OCI-LY1 (cell line): ENCODE data around the gene ERCC1.

Source experiments
- H2AFZ ChIP-seq: fragments of 200-600 bp; sonication (generic), shearing (Covaris generic); 2 replicates; pipeline ENCODE4 v1.6.0; 2014; ENCODE audit warnings: antibody characterized with exemption, mild to moderate bottlenecking, low read length
- H3F3A ChIP-seq: fragments of 200-600 bp; sonication (generic), shearing (Covaris generic); 2 replicates; pipeline ENCODE4 v1.6.0; 2014; ENCODE audit warnings: mild to moderate bottlenecking, antibody characterized with exemption, low read length, moderate library complexity; ENCODE audit not compliant: insufficient read depth
- H3K27ac ChIP-seq: fragments of 200-600 bp; sonication (generic); 2 replicates; pipeline ENCODE4 v1.5.1; 2014; ENCODE audit warnings: low read length, mixed run types, mild to moderate bottlenecking, low read depth; ENCODE audit not compliant: poor library complexity, severe bottlenecking
- H3K27me3 ChIP-seq: fragments of 200-600 bp; sonication (generic); 2 replicates; pipeline ENCODE4 v1.6.0; 2014; ENCODE audit warnings: antibody characterized with exemption, mild to moderate bottlenecking, low read length, moderate library complexity; ENCODE audit not compliant: insufficient read depth
- H3K36me3 ChIP-seq: fragments of 200-600 bp; sonication (generic); 2 replicates; pipeline ENCODE4 v1.6.1; 2014; ENCODE audit warnings: mild to moderate bottlenecking, antibody characterized with exemption, low read length, moderate library complexity, mixed read lengths; ENCODE audit not compliant: insufficient read depth
- H3K4me1 ChIP-seq: fragments of 200-600 bp; sonication (generic); 2 replicates; pipeline ENCODE4 v1.5.1; 2014; ENCODE audit warnings: mild to moderate bottlenecking, low read length, moderate library complexity; ENCODE audit not compliant: insufficient read depth, severe bottlenecking
- H3K4me2 ChIP-seq: fragments of 200-600 bp; sonication (generic), shearing (Covaris generic); 2 replicates; pipeline ENCODE4 v1.6.1; 2014; ENCODE audit warnings: low read length
- H3K4me3 ChIP-seq: fragments of 200-600 bp; sonication (generic); 2 replicates; pipeline ENCODE4 v1.5.1; 2014; ENCODE audit warnings: low read length, low read depth, mild to moderate bottlenecking, mixed read lengths; ENCODE audit not compliant: poor library complexity, severe bottlenecking
- H3K79me2 ChIP-seq: fragments of 200-600 bp; shearing (Covaris generic); 2 replicates; pipeline ENCODE4 v1.6.1; 2016; ENCODE audit warnings: mixed run types, low read length, mixed read lengths; ENCODE audit not compliant: insufficient read depth
- H3K9ac ChIP-seq: fragments of 200-600 bp; sonication (generic), shearing (Covaris generic); 2 replicates; pipeline ENCODE4 v1.6.1; 2014; ENCODE audit warnings: mild to moderate bottlenecking, low read length, mixed read lengths
- H3K9me2 ChIP-seq: fragments of 200-600 bp; sonication (generic), shearing (Covaris generic); 2 replicates; pipeline ENCODE4 v1.6.1; 2014; ENCODE audit warnings: low read depth, mild to moderate bottlenecking, low read length, mixed read lengths
- H3K9me3 ChIP-seq: fragments of 200-600 bp; shearing (Covaris generic); 2 replicates; pipeline ENCODE4 v1.6.1; 2014; ENCODE audit warnings: low read length, mixed read lengths
- H4K20me1 ChIP-seq: fragments of 200-600 bp; sonication (generic), shearing (Covaris generic); 2 replicates; pipeline ENCODE4 v1.6.0; 2016; ENCODE audit warnings: mild to moderate bottlenecking, low read length; ENCODE audit not compliant: insufficient read depth
- CTCF ChIP-seq: fragments of 200-600 bp; sonication (generic), shearing (Covaris generic); IDR thresholded peaks from 2 replicates; pipeline ENCODE4 v1.5.1; 2017; ENCODE audit warnings: mild to moderate bottlenecking, antibody characterized with exemption, low read length, moderate library complexity, mixed read lengths
- EZH2 ChIP-seq: fragments of 200-600 bp; sonication (generic), shearing (Covaris generic); IDR thresholded peaks from 2 replicates; pipeline ENCODE4 v1.8.0; 2017; ENCODE audit warnings: borderline replicate concordance, mixed run types, mild to moderate bottlenecking, antibody characterized with exemption, low read length, moderate library complexity, mixed read lengths

The ERCC1 gene

GRCh38 chr19:45404557-45405434, 18.9 kb downstream of the ERCC1 start, which contains the start of gene PPP1R13L:
PPP1R13L (minus strand) TSS chr19:45405069; CDS start chr19:45398318, 6,751 bp downstream.
- no peaks in the 10 kb centered on the region for H3F3A ChIP-seq
- peak within 1 kb of the TSS; percentile 79 for H3K27ac ChIP-seq
- TF ChIP-seq EZH2: no peak
- no peak for TF ChIP-seq CTCF
- H3K9me2 ChIP-seq: no peaks in the 10 kb centered on the region
- H3K27me3 ChIP-seq: no peaks in the 10 kb centered on the region
- H3K9ac ChIP-seq: peak within 1 kb of the TSS; percentile 83
- peaks cover 5% of the 10 kb centered on the region; the same call in 1 of the 2 replicates for H3K36me3 ChIP-seq
- no peak within 1 kb of the TSS for H2AFZ ChIP-seq
- H3K79me2 ChIP-seq: peaks cover 6% of the 10 kb centered on the region; the same call in 1 of the 2 replicates
- no peaks in the 10 kb centered on the region for H3K9me3 ChIP-seq
- no peaks in the 10 kb centered on the region for H4K20me1 ChIP-seq
- peak within 1 kb of the TSS; percentile 68 for H3K4me2 ChIP-seq
- peaks cover 55% of the 10 kb centered on the region for H3K4me1 ChIP-seq
- H3K4me3 ChIP-seq: peak within 1 kb of the TSS; percentile 84

GRCh38 chr19:45403781-45404556, 19.7 kb downstream of the ERCC1 start:
- H3K27me3 ChIP-seq: no peaks in the 10 kb centered on the region
- no peaks in the 10 kb centered on the region for H3K9me2 ChIP-seq
- H3K4me2 ChIP-seq: peak overlapping the region; percentile 68
- H3K4me3 ChIP-seq: peak overlapping the region; percentile 84
- H3F3A ChIP-seq: no peaks in the 10 kb centered on the region
- no peaks in the 10 kb centered on the region for H4K20me1 ChIP-seq
- peaks cover 5% of the 10 kb centered on the region; the same call in 1 of the 2 replicates for H3K36me3 ChIP-seq
- peaks cover 6% of the 10 kb centered on the region; the same call in 1 of the 2 replicates for H3K79me2 ChIP-seq
- peaks cover 49% of the 10 kb centered on the region for H3K4me1 ChIP-seq
- H3K27ac ChIP-seq: peak overlapping the region; percentile 79
- peak overlapping the region; percentile 83 for H3K9ac ChIP-seq
- H3K9me3 ChIP-seq: no peaks in the 10 kb centered on the region
- peak; percentile 80 for TF ChIP-seq CTCF
- TF ChIP-seq EZH2: no peak
- no peak overlapping the region for H2AFZ ChIP-seq

GRCh38 chr19:45403272-45403671, 20.4 kb downstream of the ERCC1 start:
- Histone ChIP-seq H3K9me3 (no peaks in the 10 kb centered on the region), H3K9me2 (no peaks in the 10 kb centered on the region), H3F3A (no peaks in the 10 kb centered on the region), H3K9ac (peak overlapping the region; percentile 25; the same call in 1 of the 2 replicates), H3K4me2 (peak overlapping the region; percentile 68), H3K36me3 (no peaks in the 10 kb centered on the region), H2AFZ (no peak overlapping the region), H3K4me1 (peaks cover 49% of the 10 kb centered on the region), H3K27ac (peak overlapping the region; percentile 18), H3K27me3 (no peaks in the 10 kb centered on the region), H3K79me2 (peaks cover 6% of the 10 kb centered on the region; the same call in 1 of the 2 replicates), H4K20me1 (no peaks in the 10 kb centered on the region), H3K4me3 (peak overlapping the region; percentile 84)
- no peak for TF ChIP-seq CTCF
- TF ChIP-seq EZH2: no peak
